Measurements from ENCODE around the gene CCDC24. TPM values are rescaled to one million over a fixed set of nuclear protein-coding genes. Genes with fewer than 3 reads are reported as not detected.

CCDC24 gene
- total and polyA plus RNA-seq, 2 of the 13 experiments (the other 11 are each of a cell fraction or from before 2014, with no cell fraction given), result 1.4 to 2.9 TPM

DNA sequence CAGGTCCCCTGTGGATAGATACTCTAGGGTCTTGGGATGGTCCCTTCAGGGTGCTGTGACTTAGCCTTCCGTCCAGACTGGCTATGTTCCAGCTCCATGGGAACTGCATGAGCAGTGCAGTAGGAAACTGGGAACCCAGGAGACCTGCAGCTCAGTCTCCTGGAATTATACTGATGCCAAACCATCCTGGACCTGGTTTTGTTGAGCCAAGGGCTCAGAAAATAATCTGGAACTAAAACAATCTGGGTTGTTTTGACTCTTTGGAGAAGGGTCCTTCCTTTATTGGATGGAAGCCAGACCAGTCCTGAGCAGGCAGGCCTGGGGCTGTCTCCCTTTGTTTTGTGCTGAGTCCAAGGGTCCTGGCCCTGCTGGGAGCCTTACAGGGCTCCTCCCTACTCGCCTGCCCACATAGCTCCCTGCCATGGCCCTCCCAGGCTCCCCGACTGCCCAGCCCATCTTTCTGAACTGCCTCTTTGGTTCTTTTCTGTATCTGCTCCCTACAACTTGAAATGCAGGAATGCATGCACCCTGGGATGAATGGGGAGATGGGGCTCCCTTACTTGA, 43.4 kb upstream of the CCDC24 start (continued):
- TF ChIP-seq PRMT3 (CRISPR knock-in tag; IDR thresholded peaks at IDR 0.05; ENCODE audit: borderline replicate concordance, low read depth), result no peak
- TF ChIP-seq ZNF678 (CRISPR knock-in tag; IDR thresholded peaks at IDR 0.05), result no peak
- TF ChIP-seq ZNF562 (CRISPR knock-in tag; IDR thresholded peaks at IDR 0.05; ENCODE audit: borderline replicate concordance), result no peak
- TF ChIP-seq, protein P1, sequence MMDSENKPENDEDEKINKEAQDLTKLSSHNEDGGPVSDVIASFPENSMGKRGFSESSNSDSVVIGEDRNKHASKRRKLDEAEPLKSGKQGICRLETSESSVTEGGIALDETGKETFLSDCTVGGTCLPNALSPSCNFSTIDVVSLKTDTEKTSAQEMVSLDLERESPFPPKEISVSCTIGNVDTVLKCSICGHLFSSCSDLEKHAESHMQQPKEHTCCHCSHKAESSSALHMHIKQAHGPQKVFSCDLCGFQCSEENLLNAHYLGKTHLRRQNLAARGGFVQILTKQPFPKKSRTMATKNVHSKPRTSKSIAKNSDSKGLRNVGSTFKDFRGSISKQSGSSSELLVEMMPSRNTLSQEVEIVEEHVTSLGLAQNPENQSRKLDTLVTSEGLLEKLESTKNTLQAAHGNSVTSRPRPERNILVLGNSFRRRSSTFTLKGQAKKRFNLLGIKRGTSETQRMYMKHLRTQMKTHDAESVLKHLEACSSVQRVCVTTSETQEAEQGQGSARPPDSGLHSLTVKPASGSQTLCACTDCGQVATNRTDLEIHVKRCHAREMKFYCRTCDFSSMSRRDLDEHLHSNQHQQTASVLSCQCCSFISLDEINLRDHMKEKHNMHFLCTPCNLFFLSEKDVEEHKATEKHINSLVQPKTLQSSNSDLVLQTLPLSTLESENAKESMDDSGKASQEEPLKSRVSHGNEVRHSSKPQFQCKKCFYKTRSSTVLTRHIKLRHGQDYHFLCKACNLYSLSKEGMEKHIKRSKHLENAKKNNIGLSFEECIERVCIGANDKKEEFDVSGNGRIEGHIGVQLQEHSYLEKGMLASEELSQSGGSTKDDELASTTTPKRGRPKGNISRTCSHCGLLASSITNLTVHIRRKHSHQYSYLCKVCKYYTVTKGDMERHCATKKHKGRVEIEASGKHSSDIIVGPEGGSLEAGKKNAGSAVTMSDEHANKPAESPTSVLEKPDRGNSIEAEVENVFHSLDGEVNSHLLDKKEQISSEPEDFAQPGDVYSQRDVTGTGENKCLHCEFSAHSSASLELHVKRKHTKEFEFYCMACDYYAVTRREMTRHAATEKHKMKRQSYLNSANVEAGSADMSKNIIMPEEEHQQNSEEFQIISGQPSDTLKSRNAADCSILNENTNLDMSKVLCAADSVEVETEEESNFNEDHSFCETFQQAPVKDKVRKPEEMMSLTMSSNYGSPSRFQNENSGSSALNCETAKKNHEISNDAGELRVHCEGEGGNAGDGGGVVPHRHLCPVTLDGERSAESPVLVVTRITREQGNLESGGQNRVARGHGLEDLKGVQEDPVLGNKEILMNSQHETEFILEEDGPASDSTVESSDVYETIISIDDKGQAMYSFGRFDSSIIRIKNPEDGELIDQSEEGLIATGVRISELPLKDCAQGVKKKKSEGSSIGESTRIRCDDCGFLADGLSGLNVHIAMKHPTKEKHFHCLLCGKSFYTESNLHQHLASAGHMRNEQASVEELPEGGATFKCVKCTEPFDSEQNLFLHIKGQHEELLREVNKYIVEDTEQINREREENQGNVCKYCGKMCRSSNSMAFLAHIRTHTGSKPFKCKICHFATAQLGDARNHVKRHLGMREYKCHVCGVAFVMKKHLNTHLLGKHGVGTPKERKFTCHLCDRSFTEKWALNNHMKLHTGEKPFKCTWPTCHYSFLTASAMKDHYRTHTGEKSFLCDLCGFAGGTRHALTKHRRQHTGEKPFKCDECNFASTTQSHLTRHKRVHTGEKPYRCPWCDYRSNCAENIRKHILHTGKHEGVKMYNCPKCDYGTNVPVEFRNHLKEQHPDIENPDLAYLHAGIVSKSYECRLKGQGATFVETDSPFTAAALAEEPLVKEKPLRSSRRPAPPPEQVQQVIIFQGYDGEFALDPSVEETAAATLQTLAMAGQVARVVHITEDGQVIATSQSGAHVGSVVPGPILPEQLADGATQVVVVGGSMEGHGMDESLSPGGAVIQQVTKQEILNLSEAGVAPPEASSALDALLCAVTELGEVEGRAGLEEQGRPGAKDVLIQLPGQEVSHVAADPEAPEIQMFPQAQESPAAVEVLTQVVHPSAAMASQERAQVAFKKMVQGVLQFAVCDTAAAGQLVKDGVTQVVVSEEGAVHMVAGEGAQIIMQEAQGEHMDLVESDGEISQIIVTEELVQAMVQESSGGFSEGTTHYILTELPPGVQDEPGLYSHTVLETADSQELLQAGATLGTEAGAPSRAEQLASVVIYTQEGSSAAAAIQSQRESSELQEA (CRISPR knock-in tag; IDR thresholded peaks at IDR 0.05; ENCODE audit: not compliant biosample characterization), result no peak
- TF ChIP-seq ZNF205 (CRISPR knock-in tag; IDR thresholded peaks at IDR 0.05), result no peak
- TF ChIP-seq TBX3 (IDR thresholded peaks at IDR 0.05; ENCODE audit: borderline replicate concordance), result no peak
- TF ChIP-seq, protein P2, sequence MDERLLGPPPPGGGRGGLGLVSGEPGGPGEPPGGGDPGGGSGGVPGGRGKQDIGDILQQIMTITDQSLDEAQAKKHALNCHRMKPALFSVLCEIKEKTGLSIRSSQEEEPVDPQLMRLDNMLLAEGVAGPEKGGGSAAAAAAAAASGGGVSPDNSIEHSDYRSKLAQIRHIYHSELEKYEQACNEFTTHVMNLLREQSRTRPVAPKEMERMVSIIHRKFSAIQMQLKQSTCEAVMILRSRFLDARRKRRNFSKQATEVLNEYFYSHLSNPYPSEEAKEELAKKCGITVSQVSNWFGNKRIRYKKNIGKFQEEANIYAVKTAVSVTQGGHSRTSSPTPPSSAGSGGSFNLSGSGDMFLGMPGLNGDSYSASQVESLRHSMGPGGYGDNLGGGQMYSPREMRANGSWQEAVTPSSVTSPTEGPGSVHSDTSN (CRISPR knock-in tag; IDR thresholded peaks at IDR 0.05), result no peak
- TF ChIP-seq, protein P3, sequence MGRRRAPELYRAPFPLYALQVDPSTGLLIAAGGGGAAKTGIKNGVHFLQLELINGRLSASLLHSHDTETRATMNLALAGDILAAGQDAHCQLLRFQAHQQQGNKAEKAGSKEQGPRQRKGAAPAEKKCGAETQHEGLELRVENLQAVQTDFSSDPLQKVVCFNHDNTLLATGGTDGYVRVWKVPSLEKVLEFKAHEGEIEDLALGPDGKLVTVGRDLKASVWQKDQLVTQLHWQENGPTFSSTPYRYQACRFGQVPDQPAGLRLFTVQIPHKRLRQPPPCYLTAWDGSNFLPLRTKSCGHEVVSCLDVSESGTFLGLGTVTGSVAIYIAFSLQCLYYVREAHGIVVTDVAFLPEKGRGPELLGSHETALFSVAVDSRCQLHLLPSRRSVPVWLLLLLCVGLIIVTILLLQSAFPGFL (CRISPR knock-in tag; IDR thresholded peaks at IDR 0.05), result no peak
- no peak for TF ChIP-seq MIER2 (CRISPR knock-in tag; IDR thresholded peaks at IDR 0.05)
- no peak for TF ChIP-seq ZNF616 (CRISPR knock-in tag; IDR thresholded peaks at IDR 0.05; ENCODE audit: low read depth)
- no peak for TF ChIP-seq HNRNPH1 (optimal IDR thresholded peaks at IDR 0.05; ENCODE audit: low read depth, low read length)
- no peak for TF ChIP-seq ZNF547 (CRISPR knock-in tag; IDR thresholded peaks at IDR 0.05)
- no peak for TF ChIP-seq MIER3 (CRISPR knock-in tag; IDR thresholded peaks at IDR 0.05; ENCODE audit: borderline replicate concordance)
- TF ChIP-seq MXI1 (IDR thresholded peaks at IDR 0.05; ENCODE audit: borderline replicate concordance, low read depth, low read length), result no peak
- TF ChIP-seq, protein P4, sequence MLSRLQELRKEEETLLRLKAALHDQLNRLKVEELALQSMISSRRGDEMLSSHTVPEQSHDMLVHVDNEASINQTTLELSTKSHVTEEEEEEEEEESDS (CRISPR knock-in tag; IDR thresholded peaks at IDR 0.05; ENCODE audit: borderline replicate concordance), result no peak
- TF ChIP-seq MIXL1 (CRISPR knock-in tag; IDR thresholded peaks at IDR 0.05), result no peak
- TF ChIP-seq NFYC (CRISPR knock-in tag; IDR thresholded peaks at IDR 0.05), result no peak
- no peak for TF ChIP-seq SMARCE1 (IDR thresholded peaks at IDR 0.05; ENCODE audit: borderline replicate concordance)
- no peak for TF ChIP-seq U2AF2 (IDR thresholded peaks at IDR 0.05; ENCODE audit: low read depth, low read length)
- no peak for TF ChIP-seq ZFAT (CRISPR knock-in tag; conservative IDR thresholded peaks at IDR 0.05)
- TF ChIP-seq, protein P5, sequence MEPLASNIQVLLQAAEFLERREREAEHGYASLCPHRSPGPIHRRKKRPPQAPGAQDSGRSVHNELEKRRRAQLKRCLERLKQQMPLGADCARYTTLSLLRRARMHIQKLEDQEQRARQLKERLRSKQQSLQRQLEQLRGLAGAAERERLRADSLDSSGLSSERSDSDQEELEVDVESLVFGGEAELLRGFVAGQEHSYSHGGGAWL (CRISPR knock-in tag; IDR thresholded peaks at IDR 0.05), result no peak

Measured in HepG2 (cell line).